Stimulated activated naive CD4-positive, alpha-beta T cell treated with Interleukin-2 at 50 U/mL for 16 hours (primary cell): Measurements from ENCODE around the gene CFB.
"Not testable (repeated sequence)": the region's sequence is repeated elsewhere in the genome, so short reads cannot be mapped to it uniquely, and the experiment has no call there.

Source experiments
- DNase-seq: peaks from one replicate; lab custom pipeline; 2025; lab: John Stamatoyannopoulos, UW

CFB gene

DNA sequence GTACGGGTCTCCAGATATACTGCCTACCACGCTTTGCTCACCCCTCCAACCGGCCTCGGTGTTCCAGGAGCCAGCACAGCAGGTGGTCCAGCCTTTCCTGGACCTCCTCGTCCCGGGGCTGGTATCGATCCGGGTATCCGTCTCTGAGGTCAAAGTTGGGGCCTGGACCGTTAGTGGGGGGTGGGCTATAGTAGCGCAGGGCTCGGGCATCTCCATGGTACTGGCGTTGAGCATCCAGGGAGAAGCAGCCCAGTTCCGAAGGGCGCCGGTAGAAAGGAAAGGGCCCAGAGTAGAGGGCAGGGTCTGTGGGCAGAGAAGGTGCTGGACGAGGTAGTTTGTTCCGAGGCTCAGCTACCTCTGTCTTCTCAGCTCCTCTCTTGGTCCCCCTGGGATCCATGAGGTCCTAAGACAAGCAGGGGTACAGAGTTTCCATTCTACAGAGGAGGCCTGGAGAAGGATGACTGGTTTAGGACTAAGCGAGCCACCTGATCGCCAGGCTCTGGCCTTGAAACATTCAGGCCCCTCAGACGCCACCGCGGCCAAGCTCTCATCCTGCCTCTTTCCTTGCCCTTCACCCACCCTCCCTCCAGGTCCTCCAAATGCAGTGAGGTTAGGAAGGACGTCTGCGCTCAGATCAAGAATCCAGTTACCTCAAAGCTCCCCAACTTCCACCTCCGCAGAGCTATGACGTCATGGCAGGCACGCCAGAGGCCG lies 25.5 kb downstream of the CFB start:
- DNase-seq: no peak

GRCh38 chr6:31971993-31972708 lies 26.3 kb downstream of the CFB start, which contains the start of gene DXO:
TSS of gene DXO (minus strand) at chr6:31972138. CDS start at chr6:31971675, 463 bp downstream.
- peak; percentile 98 for DNase-seq

GRCh38 chr6:31972709-31973350 lies 26.9 kb downstream of the CFB start:
- peak; percentile 12 for DNase-seq

GRCh38 chr6:31976065-31976464 lies 30.2 kb downstream of the CFB start:
- not testable (repeated sequence) for DNase-seq

- DNase-seq: no peak
These were observed 32.0 kb downstream of the CFB start for GRCh38 chr6:31977816-31978431.

DNA sequence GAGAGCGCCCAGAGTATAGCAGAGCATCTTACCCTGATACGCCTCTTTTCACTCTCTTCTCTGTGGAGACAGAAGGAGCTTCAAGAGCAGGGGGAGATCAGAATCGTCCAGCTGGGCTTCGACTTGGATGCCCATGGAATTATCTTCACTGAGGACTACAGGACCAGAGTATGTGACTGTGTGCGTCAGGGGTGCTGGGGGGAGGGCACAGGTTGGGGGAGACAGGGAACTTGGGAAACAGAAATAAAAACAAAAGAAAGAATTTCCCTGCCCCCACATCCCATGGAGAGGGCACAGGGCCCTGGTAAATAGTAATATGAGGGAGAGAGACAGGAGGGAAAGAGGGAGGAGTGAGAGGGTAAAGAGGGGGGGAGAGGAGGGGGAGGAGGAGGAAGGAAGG lies 32.9 kb downstream of the CFB start:
- DNase-seq: no peak

DNA sequence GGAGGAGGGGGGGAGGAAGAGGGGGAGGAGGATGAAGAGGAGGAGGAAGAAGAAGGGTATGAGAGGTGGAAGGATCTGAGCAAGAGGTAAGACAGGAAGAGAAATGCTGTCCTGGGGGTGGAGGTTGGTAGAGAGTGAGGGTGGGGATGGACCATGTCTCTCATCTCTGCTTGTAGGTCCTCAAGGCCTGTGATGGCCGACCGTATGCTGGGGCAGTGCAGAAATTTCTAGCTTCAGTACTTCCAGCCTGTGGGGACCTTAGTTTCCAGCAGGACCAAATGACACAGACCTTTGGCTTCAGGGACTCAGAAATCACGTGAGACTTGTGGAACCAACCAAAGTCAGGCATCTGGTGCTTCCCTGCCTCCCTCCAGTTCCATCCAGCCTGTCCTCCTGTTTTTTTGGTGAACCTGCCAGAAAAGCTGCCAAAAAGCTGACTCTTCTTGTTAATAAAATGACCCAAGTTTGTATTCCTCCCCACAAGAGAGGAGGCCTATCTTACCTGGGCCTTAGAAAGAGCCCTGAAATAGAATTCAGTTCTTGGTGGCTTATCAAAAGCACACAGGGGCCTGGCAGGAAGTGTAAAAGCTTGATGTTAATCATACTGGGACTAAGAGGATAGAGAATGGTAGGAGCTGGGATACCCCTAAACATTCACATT lies 33.5 kb downstream of the CFB start:
- no peak for DNase-seq

DNA sequence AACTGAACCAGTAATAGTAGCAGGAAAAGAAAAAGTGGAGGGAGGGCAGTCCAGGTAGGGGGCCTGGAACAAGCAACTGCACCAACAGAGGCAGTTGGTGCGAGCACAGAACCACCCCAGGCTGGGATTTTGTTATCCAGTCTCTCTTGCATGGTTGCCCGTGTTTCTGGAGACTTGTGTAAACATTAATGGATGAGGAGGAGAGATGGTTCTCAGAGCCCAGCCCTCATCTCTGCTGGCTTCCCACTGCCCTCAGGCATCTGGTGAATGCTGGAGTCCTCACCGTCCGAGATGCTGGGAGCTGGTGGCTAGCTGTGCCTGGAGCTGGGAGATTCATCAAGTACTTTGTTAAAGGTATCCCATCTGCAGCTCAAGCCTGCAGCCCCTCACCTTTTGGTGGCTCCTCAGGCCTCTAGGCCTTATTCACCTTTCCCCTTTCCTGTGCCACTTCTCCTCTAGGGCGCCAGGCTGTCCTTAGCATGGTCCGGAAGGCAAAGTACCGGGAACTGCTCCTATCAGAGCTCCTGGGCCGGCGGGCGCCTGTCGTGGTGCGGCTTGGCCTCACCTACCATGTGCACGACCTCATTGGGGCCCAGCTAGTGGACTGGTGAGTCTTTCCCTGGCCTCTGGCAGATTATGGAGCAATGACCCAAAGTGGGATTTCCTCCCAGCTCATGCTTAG lies 34.4 kb downstream of the CFB start:
- not testable (repeated sequence) for DNase-seq

GRCh38 chr6:31980998-31981397 lies 35.1 kb downstream of the CFB start:
- not testable (repeated sequence) for DNase-seq

DNA sequence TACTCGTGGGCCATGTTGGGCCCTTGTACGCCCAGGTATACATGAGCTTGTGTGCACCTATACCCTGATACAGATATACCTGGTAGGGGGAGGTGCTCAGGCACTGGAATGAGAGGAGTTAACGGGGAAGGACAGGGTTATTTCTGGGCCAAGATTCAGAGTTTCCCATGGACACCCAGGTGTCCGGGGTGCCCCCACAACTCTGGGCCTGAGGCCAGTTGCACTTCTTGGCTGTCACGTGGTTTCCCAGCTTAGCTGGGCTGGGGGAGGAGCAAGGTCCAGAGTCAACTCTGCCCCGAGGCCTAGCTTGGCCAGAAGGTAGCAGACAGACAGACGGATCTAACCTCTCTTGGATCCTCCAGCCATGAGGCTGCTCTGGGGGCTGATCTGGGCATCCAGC lies 35.8 kb downstream of the CFB start, which contains the start of gene C4A:
Gene C4A, plus strand, starts transcription at position 314 of the 400 bp plus-strand sequence. Its CDS starts 51 bp downstream, at position 365.
- not testable (repeated sequence) for DNase-seq

- DNase-seq: not testable (repeated sequence)
These were observed 43.5 kb downstream of the CFB start for GRCh38 chr6:31989363-31989762.

DNA sequence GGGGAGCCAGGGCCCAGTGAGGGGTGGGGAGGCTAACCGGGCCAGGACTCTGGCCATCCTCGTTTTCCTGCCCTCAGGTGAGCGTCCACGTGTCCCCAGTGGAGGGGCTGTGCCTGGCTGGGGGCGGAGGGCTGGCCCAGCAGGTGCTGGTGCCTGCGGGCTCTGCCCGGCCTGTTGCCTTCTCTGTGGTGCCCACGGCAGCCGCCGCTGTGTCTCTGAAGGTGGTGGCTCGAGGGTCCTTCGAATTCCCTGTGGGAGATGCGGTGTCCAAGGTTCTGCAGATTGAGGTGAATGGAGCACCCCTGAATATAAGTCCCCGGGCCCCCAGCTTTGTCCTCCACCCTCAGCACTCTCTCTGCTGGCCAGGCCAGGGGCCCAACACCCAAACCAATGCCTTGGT lies 48.5 kb downstream of the CFB start:
- DNase-seq: not testable (repeated sequence)

DNA sequence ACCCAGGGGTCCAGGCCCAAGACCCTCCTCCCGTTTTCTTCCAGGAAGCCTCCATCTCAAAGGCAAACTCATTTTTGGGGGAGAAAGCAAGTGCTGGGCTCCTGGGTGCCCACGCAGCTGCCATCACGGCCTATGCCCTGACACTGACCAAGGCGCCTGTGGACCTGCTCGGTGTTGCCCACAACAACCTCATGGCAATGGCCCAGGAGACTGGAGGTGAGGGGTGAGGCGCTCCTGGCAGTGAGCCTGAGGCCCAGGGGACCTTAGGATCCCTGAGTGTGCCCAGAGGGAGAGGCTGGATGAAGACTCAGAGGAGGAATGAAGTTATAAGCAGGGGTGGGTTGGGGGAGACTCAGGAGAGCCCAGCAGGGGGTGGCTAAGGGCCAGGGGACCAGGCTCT lies 50.5 kb downstream of the CFB start:
- DNase-seq: not testable (repeated sequence)
